Vagina (tissue), 2 donors: ENCODE results near the gene ZNRF2.

Experiments
- POLR2AphosphoS5 ChIP-seq, 2 donors: sonication (generic); formaldehyde crosslinking; IDR thresholded peaks; one replicate each; pipeline ENCODE4 v1.9.0; 2017; ENCODE audit warnings: antibody characterized with exemption in 2 of 2, mild to moderate bottlenecking in 2 of 2, low read depth in 1 of 2; ENCODE audit not compliant: insufficient read depth in 1 of 2
- TF ChIP-seq, protein P1 (sequence below), 3 experiments: fragments of 450-650 bp in 2 of 3; fragments of 200-600 bp in 1 of 3; sonication (generic) in 1 of 3; IDR thresholded peaks; one replicate each; pipeline ENCODE4 v1.5.1; 2017 to 2019; ENCODE audit warnings: antibody characterized with exemption in 3 of 3, mild to moderate bottlenecking in 2 of 3, moderate library complexity in 2 of 3

DNA sequence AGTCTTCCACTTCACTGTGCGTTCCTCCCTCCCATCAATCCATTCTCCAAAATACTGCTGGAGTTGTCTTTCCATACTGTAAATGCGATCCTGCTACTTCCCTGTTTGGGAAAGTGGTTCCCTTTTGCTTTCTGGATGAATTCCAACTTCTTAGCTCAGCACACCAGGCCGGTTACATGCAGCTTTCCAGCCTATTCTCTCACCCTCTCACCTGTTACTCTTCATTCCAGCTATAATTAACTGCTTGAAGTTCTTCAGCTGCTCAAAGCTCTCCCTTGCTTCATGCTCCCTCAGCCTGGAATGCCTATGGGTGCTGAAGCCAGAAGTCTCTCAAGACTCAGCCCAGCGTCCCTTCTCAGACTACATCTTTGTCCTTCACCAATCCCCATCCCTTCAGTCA is 6.0 kb upstream of the ZNRF2 start:
- no peak for TF ChIP-seq POLR2AphosphoS5 (IDR thresholded peaks at IDR 0.05; ENCODE audit: insufficient read depth in 1 of 2, low read depth in 1 of 2)
- TF ChIP-seq, protein P1, sequence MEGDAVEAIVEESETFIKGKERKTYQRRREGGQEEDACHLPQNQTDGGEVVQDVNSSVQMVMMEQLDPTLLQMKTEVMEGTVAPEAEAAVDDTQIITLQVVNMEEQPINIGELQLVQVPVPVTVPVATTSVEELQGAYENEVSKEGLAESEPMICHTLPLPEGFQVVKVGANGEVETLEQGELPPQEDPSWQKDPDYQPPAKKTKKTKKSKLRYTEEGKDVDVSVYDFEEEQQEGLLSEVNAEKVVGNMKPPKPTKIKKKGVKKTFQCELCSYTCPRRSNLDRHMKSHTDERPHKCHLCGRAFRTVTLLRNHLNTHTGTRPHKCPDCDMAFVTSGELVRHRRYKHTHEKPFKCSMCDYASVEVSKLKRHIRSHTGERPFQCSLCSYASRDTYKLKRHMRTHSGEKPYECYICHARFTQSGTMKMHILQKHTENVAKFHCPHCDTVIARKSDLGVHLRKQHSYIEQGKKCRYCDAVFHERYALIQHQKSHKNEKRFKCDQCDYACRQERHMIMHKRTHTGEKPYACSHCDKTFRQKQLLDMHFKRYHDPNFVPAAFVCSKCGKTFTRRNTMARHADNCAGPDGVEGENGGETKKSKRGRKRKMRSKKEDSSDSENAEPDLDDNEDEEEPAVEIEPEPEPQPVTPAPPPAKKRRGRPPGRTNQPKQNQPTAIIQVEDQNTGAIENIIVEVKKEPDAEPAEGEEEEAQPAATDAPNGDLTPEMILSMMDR (IDR thresholded peaks at IDR 0.05): no peak
